ENCODE results near the gene CFHR4. TPM values are rescaled to one million over a fixed set of nuclear protein-coding genes. Genes with fewer than 3 reads are reported as not detected.
"Not testable (repeated sequence)": the region's sequence is repeated elsewhere in the genome, so short reads cannot be mapped to it uniquely, and the experiment has no call there.

CFHR4 gene
- polyA plus RNA-seq, 5 donors = 0.09 to 0.30 (median 0.19) TPM; not detected in 2

- no peak for DNase-seq
These were observed 45.8 kb downstream of the CFHR4 start for GRCh38 chr1:196933531-196934189.

- not testable (repeated sequence) for DNase-seq
These were observed 53.6 kb downstream of the CFHR4 start for GRCh38 chr1:196941474-196941873.

- DNase-seq = not testable (repeated sequence)
These were observed 55.7 kb downstream of the CFHR4 start, which contains the start of gene CFHR2 for GRCh38 chr1:196943568-196943967. Gene CFHR2, plus strand, starts transcription at chr1:196943738. Its CDS starts 143 bp downstream, at chr1:196943881.

- DNase-seq = no peak
These were observed 64.0 kb downstream of the CFHR4 start for GRCh38 chr1:196951711-196952394.

- DNase-seq = no peak
These were observed 66.9 kb downstream of the CFHR4 start for GRCh38 chr1:196954778-196955177.

GRCh38 chr1:196955926-196956325 lies 68.1 kb downstream of the CFHR4 start:
- DNase-seq = no peak

GRCh38 chr1:196960854-196961253 lies 73.0 kb downstream of the CFHR4 start:
- DNase-seq = no peak

Other genes with a start within 250 kb of the CFHR4 start
- gene CFH, start 236.0 kb upstream of the CFHR4 start, polyA plus RNA-seq (ENCODE audit: insufficient read depth in 1 of 5, insufficient read length in 5 of 5, low replicate concordance in 1 of 5) = 10 to 100 TPM; 22.1 to 37.0 (median 36.3) TPM
- gene CFHR3, start 113.2 kb upstream of the CFHR4 start, polyA plus RNA-seq (ENCODE audit: insufficient read depth in 1 of 5, insufficient read length in 5 of 5, low replicate concordance in 1 of 5) = 1 to 10 TPM in 2 of 5 donors, under 1 TPM in 3; 0.31 to 1.3 (median 0.72) TPM
- 10 to 100 TPM in 2 of 5 donors, 1 to 10 TPM in 3; 1.1 to 11.2 (median 5.3) TPM for gene CFHR1, start 68.3 kb upstream of the CFHR4 start, polyA plus RNA-seq (ENCODE audit: insufficient read depth in 1 of 5, insufficient read length in 5 of 5, low replicate concordance in 1 of 5)
- under 1 TPM in 2 of 5 donors, not detected in 3; 0.14 to 0.69 TPM for gene CFHR2, start 55.7 kb downstream of the CFHR4 start, polyA plus RNA-seq (ENCODE audit: insufficient read depth in 1 of 5, insufficient read length in 5 of 5, low replicate concordance in 1 of 5)
- not detected for gene CFHR5, start 89.5 kb downstream of the CFHR4 start, polyA plus RNA-seq (ENCODE audit: insufficient read depth in 1 of 5, insufficient read length in 5 of 5, low replicate concordance in 1 of 5)
- gene F13B, start 179.2 kb downstream of the CFHR4 start, polyA plus RNA-seq (ENCODE audit: insufficient read depth in 1 of 5, insufficient read length in 5 of 5, low replicate concordance in 1 of 5) = under 1 TPM in 2 of 5 donors, not detected in 3; 0.19 to 0.59 TPM